ENCODE results near the gene THSD4. TPM values are rescaled to one million over a fixed set of nuclear protein-coding genes. Genes with fewer than 3 reads are reported as not detected.

THSD4 gene
- total and polyA plus RNA-seq, 2 of the 8 experiments (the other 6 are each of a cell fraction or from before 2014, with no cell fraction given) = 2.5 to 6.2 TPM

- H2BK20ac ChIP-seq (ENCODE audit: low read length) = no peak overlapping the region
- no peak overlapping the region for H4K91ac ChIP-seq (replicated peaks; ENCODE audit: insufficient read length, low read length)
- H3K4me1 ChIP-seq (replicated peaks in 1 of 4; ENCODE audit: control insufficient read depth in 3 of 4, insufficient read depth in 4 of 4, low read length in 3 of 4) = 0 out of 7 replicates have a peak, but pooled peaks cover 0 to 5% (median 0%) of the 10 kb centered on the region in 4 experiments
- no peaks in the 10 kb centered on the region for H3K27me3 ChIP-seq (replicated peaks in 1 of 4; ENCODE audit: control insufficient read depth in 3 of 4, extremely low read depth in 1 of 4, insufficient read depth in 3 of 4, low read length in 3 of 4)
- no peaks in the 10 kb centered on the region for H3K79me2 ChIP-seq (ENCODE audit: control insufficient read depth in 1 of 2, insufficient read depth in 2 of 2, low read length in 2 of 2)
- H3K56ac ChIP-seq (replicated peaks; ENCODE audit: insufficient read length, low read depth, low read length) = no peak overlapping the region
- no peak overlapping the region for H3K4me3 ChIP-seq (ENCODE audit: extremely low read depth in 1 of 4, insufficient read depth in 2 of 4, low read depth in 3 of 4, low read length in 4 of 4)
- no peak overlapping the region for H3K14ac ChIP-seq (ENCODE audit: insufficient read length)
- POLR2A ChIA-PET (ENCODE audit: partially characterized antibody) = no interaction called here
- H2BK5ac ChIP-seq (ENCODE audit: low read depth, low read length) = no peak overlapping the region
- H3K4ac ChIP-seq (replicated peaks; ENCODE audit: insufficient read length, low read depth, low read length) = no peak overlapping the region
- no peak overlapping the region for H4K5ac ChIP-seq (ENCODE audit: insufficient read length, low read depth, low read length)
- H3K36me3 ChIP-seq (ENCODE audit: control insufficient read depth in 2 of 4, insufficient read depth in 4 of 4, low read length in 3 of 4) = no peaks in the 10 kb centered on the region
- H3K18ac ChIP-seq (ENCODE audit: extremely low read depth, low read length) = no peak overlapping the region
- 90% methylated on average over 5 of the region's 5 CpGs; no CpG with 5 or more reads in 1 of the 2 experiments for WGBS, 2 experiments (ENCODE audit: extremely low coverage in 1 of 2, insufficient coverage in 1 of 2, insufficient read length in 1 of 2, insufficient replicate concordance in 2 of 2, low coverage in 1 of 2, low lambda C conversion rate in 2 of 2, missing lambda C conversion rate in 1 of 2)
- FAIRE-seq (no peak), DNase-seq (ENCODE audit: low read depth in 1 of 2, low spot score in 2 of 2) (no peak)
- H4K20me1 ChIP-seq (replicated peaks in 1 of 2; ENCODE audit: control insufficient read depth in 1 of 2, insufficient read depth in 2 of 2, low read length in 2 of 2) = no peaks in the 10 kb centered on the region
- H3K79me1 ChIP-seq (ENCODE audit: low read depth, low read length) = no peaks in the 10 kb centered on the region
- H2AK5ac ChIP-seq (ENCODE audit: low read depth, low read length) = no peak overlapping the region
- no peak overlapping the region for H3K4me2 ChIP-seq (ENCODE audit: insufficient read depth in 1 of 2, low read depth in 2 of 2, low read length in 2 of 2)
- H2BK15ac ChIP-seq (ENCODE audit: low read length) = no peak overlapping the region
- CTCF ChIA-PET (ENCODE audit: partially characterized antibody) = interaction anchor here (0.6 to 1.5 kb wide), 4 partner anchors 14 to 400 kb away, joined by 3 to 5 read pairs (median 3); no protein-coding TSS in a partner anchor
- H2AFZ ChIP-seq (ENCODE audit: low read length) = no peak overlapping the region
- no peak overlapping the region for H2BK120ac ChIP-seq (replicated peaks; ENCODE audit: low read depth, low read length)
- H2BK12ac ChIP-seq (ENCODE audit: low read depth, low read length) = no peak overlapping the region
- no peaks in the 10 kb centered on the region for H3K23me2 ChIP-seq (ENCODE audit: low read depth, low read length)
- no peak overlapping the region for H3K23ac ChIP-seq (ENCODE audit: insufficient read length)
- H3K9ac ChIP-seq (replicated peaks in 1 of 4; ENCODE audit: extremely low read depth in 1 of 4, low read depth in 3 of 4, low read length in 3 of 4) = no peak overlapping the region
- no peak overlapping the region for H3K27ac ChIP-seq (ENCODE audit: low read depth, low read length)
- H3K9me3 ChIP-seq (ENCODE audit: insufficient read depth in 2 of 2, low read depth in 1 of 2, low read length in 1 of 2) = no peaks in the 10 kb centered on the region; a peak in 1 of 4 replicates
- H4K8ac ChIP-seq (ENCODE audit: extremely low read depth, insufficient read depth, low read length) = no peak overlapping the region
- TF ChIP-seq CEBPB (IDR thresholded peaks at IDR 0.05; ENCODE audit: low read depth, low read length) (no peak), GABPA (IDR thresholded peaks at IDR 0.05; ENCODE audit: borderline replicate concordance, insufficient read depth, low read length) (no peak), EP300 (IDR thresholded peaks at IDR 0.05; ENCODE audit: borderline replicate concordance in 1 of 2, low read depth in 2 of 2, low read length in 2 of 2) (no peak), EGR1 (IDR thresholded peaks at IDR 0.05; ENCODE audit: borderline replicate concordance, low read depth, low read length) (no peak), BCL11A (IDR thresholded peaks at IDR 0.05; ENCODE audit: low read depth in 2 of 2, low read length in 2 of 2) (no peak), ZNF274 (IDR thresholded peaks at IDR 0.05; ENCODE audit: borderline replicate concordance, extremely low read depth, low read length) (no peak), BRCA1 (IDR thresholded peaks at IDR 0.05; ENCODE audit: low read depth, low read length) (no peak), ATF3 (IDR thresholded peaks at IDR 0.05; ENCODE audit: insufficient read depth, low read depth, low read length) (no peak), KDM1A (IDR thresholded peaks at IDR 0.05; ENCODE audit: borderline replicate concordance, low read length) (no peak), RAD21 (IDR thresholded peaks at IDR 0.05 in 1 of 2, conservative IDR thresholded peaks at IDR 0.05 in 1 of 2; ENCODE audit: low read depth in 2 of 2, low read length in 2 of 2) (no peak), FOSL1 (IDR thresholded peaks at IDR 0.05; ENCODE audit: insufficient read depth, low read depth, low read length) (no peak), CHD1 (IDR thresholded peaks at IDR 0.05; ENCODE audit: low read depth, low read length) (no peak), SRF (IDR thresholded peaks at IDR 0.05; ENCODE audit: low read depth, low read length) (no peak)
Observed at GRCh38 chr15:71288348-71288955, 173.2 kb downstream of the THSD4 start.

Measured in H1 (cell line).